Measurements from ENCODE around the gene STRN4. TPM values are rescaled to one million over a fixed set of nuclear protein-coding genes. Genes with fewer than 3 reads are reported as not detected.

Gene STRN4
- total RNA-seq, 1 experiment from 2014 or later = 162 TPM

GRCh38 chr19:46737761-46738171 is 8.5 kb downstream of the STRN4 start:
- Mint-ChIP-seq H3K4me3 (ENCODE audit: unreplicated experiment) (no peak overlapping the region), H3K27ac (ENCODE audit: unreplicated experiment) (peak overlapping the region; percentile 8), H3K36me3 (ENCODE audit: insufficient read depth, unreplicated experiment) (peaks cover 86% of the 10 kb centered on the region), H3K9me3 (ENCODE audit: unreplicated experiment) (no peaks in the 10 kb centered on the region), H3K27me3 (ENCODE audit: insufficient read depth, unreplicated experiment) (no peaks in the 10 kb centered on the region), H3K4me1 (ENCODE audit: low read depth, unreplicated experiment) (peaks cover 10% of the 10 kb centered on the region)
- BruUV-seq (replicated peaks) = no TSS peak
- no peak for TF ChIP-seq CTCF (IDR thresholded peaks at IDR 0.05; ENCODE audit: insufficient read depth in 1 of 2, low read depth in 1 of 2, low read length in 1 of 2, severe bottlenecking in 1 of 2, unreplicated experiment in 1 of 2)
- DNase-seq = no peak
- no peak overlapping the region for H3K4me3 ChIP-seq (ENCODE audit: low read depth, low read length)
- POLR2A ChIA-PET = no interaction called here
- H3K36me3 ChIP-seq (ENCODE audit: control insufficient read depth, insufficient read depth, low read length) = peaks cover 12% of the 10 kb centered on the region
- H3K27me3 ChIP-seq (replicated peaks; ENCODE audit: control insufficient read depth, insufficient read depth, low read length) = no peaks in the 10 kb centered on the region
- H3K4me1 ChIP-seq = no peaks in the 10 kb centered on the region
- intact Hi-C loops (cut with micrococcal nuclease; ENCODE audit: unreplicated experiment) = no loop called here
- CTCF ChIA-PET = interaction anchor here (0.6 to 0.9 kb wide), 2 partner anchors 23 to 103 kb away, joined by 3 to 7 read pairs; no protein-coding TSS in a partner anchor
- H3K9me3 ChIP-seq = no peaks in the 10 kb centered on the region

DNA sequence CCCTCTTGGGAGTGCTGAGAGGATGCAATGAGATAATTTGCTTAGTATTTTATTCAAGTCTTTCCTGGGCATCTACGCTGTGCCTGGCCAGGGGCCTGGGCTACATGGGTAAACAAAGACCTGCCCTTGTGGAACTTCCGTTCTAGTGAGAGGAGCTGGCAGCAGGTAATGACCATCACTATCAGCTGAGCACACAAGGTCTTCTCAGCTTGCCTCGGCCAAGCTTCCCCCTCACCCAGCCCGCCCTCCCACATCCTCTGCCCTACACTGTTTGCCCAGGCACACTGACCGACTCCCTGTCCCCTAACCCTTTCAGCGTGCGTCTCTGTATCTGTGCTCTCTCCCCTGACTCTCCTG is 9.0 kb downstream of the STRN4 start:
- Mint-ChIP-seq H3K4me1 (ENCODE audit: low read depth, unreplicated experiment) (peaks cover 10% of the 10 kb centered on the region), H3K9me3 (ENCODE audit: unreplicated experiment) (no peaks in the 10 kb centered on the region), H3K4me3 (ENCODE audit: unreplicated experiment) (no peak overlapping the region), H3K27ac (ENCODE audit: unreplicated experiment) (peak overlapping the region; percentile 8), H3K36me3 (ENCODE audit: insufficient read depth, unreplicated experiment) (peaks cover 85% of the 10 kb centered on the region), H3K27me3 (ENCODE audit: insufficient read depth, unreplicated experiment) (no peaks in the 10 kb centered on the region)
- POLR2A ChIA-PET = no interaction called here
- intact Hi-C loops (cut with micrococcal nuclease; ENCODE audit: unreplicated experiment) = no loop called here
- H3K9me3 ChIP-seq = no peaks in the 10 kb centered on the region
- no peak overlapping the region for H3K4me3 ChIP-seq (ENCODE audit: low read depth, low read length)
- TF ChIP-seq CTCF (IDR thresholded peaks at IDR 0.05; ENCODE audit: insufficient read depth in 1 of 2, low read depth in 1 of 2, low read length in 1 of 2, severe bottlenecking in 1 of 2, unreplicated experiment in 1 of 2) = no peak
- no peaks in the 10 kb centered on the region for H3K4me1 ChIP-seq
- BruUV-seq (replicated peaks) = no TSS peak
- peaks cover 12% of the 10 kb centered on the region for H3K36me3 ChIP-seq (ENCODE audit: control insufficient read depth, insufficient read depth, low read length)
- H3K27me3 ChIP-seq (replicated peaks; ENCODE audit: control insufficient read depth, insufficient read depth, low read length) = no peaks in the 10 kb centered on the region
- DNase-seq = no peak
- CTCF ChIA-PET = interaction anchor here (0.6 to 0.9 kb wide), 2 partner anchors 23 to 103 kb away, joined by 3 to 7 read pairs; no protein-coding TSS in a partner anchor

- Mint-ChIP-seq H3K27me3 (ENCODE audit: insufficient read depth, unreplicated experiment) (no peaks in the 10 kb centered on the region), H3K4me1 (ENCODE audit: low read depth, unreplicated experiment) (peaks cover 10% of the 10 kb centered on the region), H3K27ac (ENCODE audit: unreplicated experiment) (peak overlapping the region; percentile 8), H3K4me3 (ENCODE audit: unreplicated experiment) (no peak overlapping the region), H3K36me3 (ENCODE audit: insufficient read depth, unreplicated experiment) (peaks cover 85% of the 10 kb centered on the region), H3K9me3 (ENCODE audit: unreplicated experiment) (no peaks in the 10 kb centered on the region)
- ChIA-PET CTCF (interaction anchor here (0.9 kb wide), 1 partner anchor 22 kb away, joined by 7 read pairs; no protein-coding TSS in a partner anchor), POLR2A (no interaction called here)
- peaks cover 10% of the 10 kb centered on the region for H3K36me3 ChIP-seq (ENCODE audit: control insufficient read depth, insufficient read depth, low read length)
- DNase-seq = peak in 1 of 2 experiments; percentile 52
- BruUV-seq (replicated peaks) = no TSS peak
- intact Hi-C loops (cut with micrococcal nuclease; ENCODE audit: unreplicated experiment) = no loop called here
- no peaks in the 10 kb centered on the region for H3K27me3 ChIP-seq (replicated peaks; ENCODE audit: control insufficient read depth, insufficient read depth, low read length)
- no peak overlapping the region for H3K4me3 ChIP-seq (ENCODE audit: low read depth, low read length)
- no peak for TF ChIP-seq CTCF (IDR thresholded peaks at IDR 0.05; ENCODE audit: insufficient read depth in 1 of 2, low read depth in 1 of 2, low read length in 1 of 2, severe bottlenecking in 1 of 2, unreplicated experiment in 1 of 2)
- no peaks in the 10 kb centered on the region for H3K9me3 ChIP-seq
- H3K4me1 ChIP-seq = no peaks in the 10 kb centered on the region
These were observed 9.5 kb downstream of the STRN4 start for GRCh38 chr19:46736531-46737297.

Data from Caco-2 (cell line).